Mesenchymal stem cell (in vitro differentiated cells and primary cell): ENCODE results near the gene DDX18.

Source experiments
- DNase-seq: peaks from one replicate; pipeline ENCODE4 v3.0.0-alpha.2; 2013
- H2AFZ ChIP-seq: one replicate; pipeline ENCODE4 v1.6.1; 2013; ENCODE audit warnings: low read depth, mild to moderate bottlenecking, control low read depth, inconsistent platforms, low read length, moderate library complexity
- H2AK5ac ChIP-seq: 2 replicates; pipeline ENCODE4 v1.6.1; 2013; ENCODE audit warnings: low read length, moderate library complexity, mild to moderate bottlenecking, inconsistent platforms; ENCODE audit not compliant: severe bottlenecking
- H2BK120ac ChIP-seq: one replicate; pipeline ENCODE4 v1.6.1; 2013; ENCODE audit warnings: low read depth, mild to moderate bottlenecking, inconsistent platforms, low read length, moderate library complexity
- H2BK12ac ChIP-seq, 2 experiments: one replicate each; pipeline ENCODE4 v1.6.1; 2013; ENCODE audit warnings: inconsistent platforms in 2 of 2, low read length in 2 of 2, mild to moderate bottlenecking in 2 of 2, moderate library complexity in 2 of 2, control low read depth in 1 of 2
- H2BK15ac ChIP-seq: one replicate; pipeline ENCODE4 v1.6.1; 2013; ENCODE audit warnings: mild to moderate bottlenecking, low read depth, inconsistent platforms; ENCODE audit not compliant: poor library complexity, severe bottlenecking
- H2BK5ac ChIP-seq: 2 replicates; pipeline ENCODE4 v1.6.1; 2013; ENCODE audit warnings: low read depth, mild to moderate bottlenecking, low read length, control low read depth, inconsistent platforms; ENCODE audit not compliant: poor library complexity, severe bottlenecking
- H3K14ac ChIP-seq, 2 experiments: one replicate each; pipeline ENCODE4 v1.6.1; 2013; ENCODE audit warnings: inconsistent platforms in 2 of 2, low read length in 2 of 2, control low read depth in 1 of 2, mild to moderate bottlenecking in 1 of 2, moderate library complexity in 1 of 2
- H3K18ac ChIP-seq, 2 experiments: one replicate each; pipeline ENCODE4 v1.6.1; 2013; ENCODE audit warnings: inconsistent platforms in 2 of 2, low read length in 2 of 2, control low read depth in 1 of 2, low read depth in 1 of 2, mild to moderate bottlenecking in 1 of 2
- H3K23ac ChIP-seq, 2 experiments: one replicate each; pipeline ENCODE4 v1.6.1; 2013; ENCODE audit warnings: inconsistent platforms in 2 of 2, low read length in 2 of 2, mild to moderate bottlenecking in 2 of 2, moderate library complexity in 2 of 2, control low read depth in 1 of 2
- H3K27ac ChIP-seq: 2 replicates; pipeline ENCODE4 v1.5.1; 2013; ENCODE audit warnings: mild to moderate bottlenecking, moderate library complexity, low read length, control low read depth, inconsistent platforms; ENCODE audit not compliant: poor library complexity, severe bottlenecking
- H3K27me3 ChIP-seq, 2 experiments: 2 replicates each; pipeline versions ENCODE4 v1.6.1 to v1.7.0; 2013; ENCODE audit warnings: low read length in 2 of 2, mild to moderate bottlenecking in 2 of 2, moderate library complexity in 2 of 2, control low read depth in 1 of 2, inconsistent platforms in 1 of 2; ENCODE audit not compliant: control insufficient read depth in 1 of 2, insufficient read depth in 1 of 2
- H3K36me3 ChIP-seq, 2 experiments: 2 replicates each; pipeline versions ENCODE4 v1.6.1 to v1.7.0; 2013; ENCODE audit warnings: low read length in 2 of 2, control low read depth in 1 of 2, inconsistent platforms in 1 of 2, low read depth in 1 of 2, mild to moderate bottlenecking in 1 of 2; ENCODE audit not compliant: insufficient read depth in 2 of 2, control insufficient read depth in 1 of 2
- H3K4ac ChIP-seq, 2 experiments: one replicate each; pipeline ENCODE4 v1.6.1; 2013; ENCODE audit warnings: inconsistent platforms in 2 of 2, low read length in 2 of 2, mild to moderate bottlenecking in 2 of 2, moderate library complexity in 2 of 2, control low read depth in 1 of 2, low read depth in 1 of 2
- H3K4me1 ChIP-seq: 2 replicates; pipeline ENCODE4 v1.6.1; 2013; ENCODE audit warnings: low read depth, low read length, control low read depth; ENCODE audit not compliant: control insufficient read depth, insufficient read depth
- H3K4me2 ChIP-seq: 2 replicates; pipeline ENCODE4 v1.6.1; 2013; ENCODE audit warnings: low read length, mild to moderate bottlenecking, inconsistent platforms; ENCODE audit not compliant: poor library complexity, severe bottlenecking
- H3K4me3 ChIP-seq, 2 experiments: 2 replicates each; pipeline versions ENCODE4 v1.5.1 to v1.7.0; 2013; ENCODE audit warnings: low read length in 2 of 2, mild to moderate bottlenecking in 2 of 2, control low read depth in 1 of 2, low read depth in 1 of 2; ENCODE audit not compliant: insufficient read depth in 1 of 2
- H3K79me1 ChIP-seq: replicated peaks from 2 replicates; pipeline ENCODE4 v1.6.1; 2013; ENCODE audit warnings: mild to moderate bottlenecking, control low read depth, low read length, inconsistent platforms; ENCODE audit not compliant: poor library complexity, severe bottlenecking
- H3K9ac ChIP-seq: 2 replicates; pipeline ENCODE4 v1.7.0; 2013; ENCODE audit warnings: mild to moderate bottlenecking, low read length, moderate library complexity
- H3K9me3 ChIP-seq: 2 replicates; pipeline ENCODE4 v1.7.0; 2013; ENCODE audit warnings: mild to moderate bottlenecking, low read length; ENCODE audit not compliant: control insufficient read depth
- H4K8ac ChIP-seq: one replicate; pipeline ENCODE4 v1.6.1; 2013; ENCODE audit warnings: inconsistent platforms, mild to moderate bottlenecking, low read length, moderate library complexity
- H4K91ac ChIP-seq: one replicate; pipeline ENCODE4 v1.6.1; 2013; ENCODE audit warnings: mild to moderate bottlenecking, low read length, inconsistent platforms
- WGBS: methylation state at CpG from one replicate; pipeline ENCODE4 v1.1.7; 2013; ENCODE audit warnings: mixed read lengths; 5-methylcytosine and 5-hydroxymethylcytosine counted together

DDX18 gene

GRCh38 chr2:117856415-117857210 is 42.1 kb downstream of the DDX18 start:
- no peak overlapping the region for H2BK15ac ChIP-seq
- peak; percentile 85 for DNase-seq
- peak overlapping the region; percentile 92 for H3K27ac ChIP-seq
- H3K9ac ChIP-seq = peak overlapping the region; percentile 30
- no peak overlapping the region for H2BK120ac ChIP-seq
- no peak overlapping the region for H3K4me3 ChIP-seq
- H3K23ac ChIP-seq = no peak overlapping the region
- peak overlapping the region in 1 of 2 experiments; percentile 29 for H2BK12ac ChIP-seq
- peak overlapping the region; percentile 2 for H2BK5ac ChIP-seq
- no peaks in the 10 kb centered on the region for H3K9me3 ChIP-seq
- no peak overlapping the region for H3K4me2 ChIP-seq
- H2AK5ac ChIP-seq = no peak overlapping the region
- no peak overlapping the region for H4K91ac ChIP-seq
- no peaks in the 10 kb centered on the region for H3K36me3 ChIP-seq
- peaks cover 8% of the 10 kb centered on the region for H3K4me1 ChIP-seq
- no peak overlapping the region for H3K14ac ChIP-seq
- H3K79me1 ChIP-seq = no peaks in the 10 kb centered on the region
- WGBS = 10% methylated on average over 4 of the region's 4 CpGs
- H3K18ac ChIP-seq = peak overlapping the region in 1 of 2 experiments; percentile 55
- no peak overlapping the region for H2AFZ ChIP-seq
- H3K27me3 ChIP-seq = peaks cover 0 to 14% of the 10 kb centered on the region in 2 experiments
- H3K4ac ChIP-seq = no peak overlapping the region
- H4K8ac ChIP-seq = no peak overlapping the region

GRCh38 chr2:117858336-117858735 is 43.8 kb downstream of the DDX18 start:
- WGBS = 93% methylated on average over 17 of the region's 17 CpGs
- H2BK12ac ChIP-seq = peak overlapping the region in 1 of 2 experiments; percentile 50
- no peaks in the 10 kb centered on the region for H3K36me3 ChIP-seq
- no peak overlapping the region for H3K4me3 ChIP-seq
- peak overlapping the region; percentile 75 for H2BK15ac ChIP-seq
- H4K8ac ChIP-seq = no peak overlapping the region
- H3K27ac ChIP-seq = no peak overlapping the region
- H2BK5ac ChIP-seq = no peak overlapping the region
- no peak overlapping the region for H3K23ac ChIP-seq
- H3K4me1 ChIP-seq = peaks cover 10% of the 10 kb centered on the region
- no peak overlapping the region for H3K4me2 ChIP-seq
- no peak overlapping the region for H3K18ac ChIP-seq
- no peaks in the 10 kb centered on the region for H3K9me3 ChIP-seq
- peaks cover 0 to 12% of the 10 kb centered on the region in 2 experiments for H3K27me3 ChIP-seq
- H2BK120ac ChIP-seq = no peak overlapping the region
- no peak overlapping the region for H2AFZ ChIP-seq
- no peak overlapping the region for H3K9ac ChIP-seq
- no peaks in the 10 kb centered on the region for H3K79me1 ChIP-seq
- no peak for DNase-seq
- no peak overlapping the region for H3K14ac ChIP-seq
- no peak overlapping the region for H2AK5ac ChIP-seq
- H4K91ac ChIP-seq = no peak overlapping the region
- no peak overlapping the region for H3K4ac ChIP-seq

- Histone ChIP-seq H4K91ac (no peak overlapping the region), H3K4me1 (peaks cover 10% of the 10 kb centered on the region), H3K14ac (peak overlapping the region in 1 of 2 experiments; percentile 32), H3K4ac (no peak overlapping the region), H2AK5ac (no peak overlapping the region), H3K4me2 (no peak overlapping the region), H2BK15ac (peak overlapping the region; percentile 62), H3K4me3 (no peak overlapping the region), H2BK5ac (no peak overlapping the region), H2BK12ac (peak overlapping the region in 1 of 2 experiments; percentile 50), H3K23ac (peak overlapping the region in 1 of 2 experiments; percentile 37), H3K79me1 (no peaks in the 10 kb centered on the region), H2AFZ (no peak overlapping the region), H3K36me3 (no peaks in the 10 kb centered on the region), H4K8ac (no peak overlapping the region), H3K18ac (peak overlapping the region in 1 of 2 experiments; percentile 14), H3K9me3 (no peaks in the 10 kb centered on the region), H3K27me3 (peaks cover 0 to 12% of the 10 kb centered on the region in 2 experiments), H2BK120ac (no peak overlapping the region), H3K9ac (no peak overlapping the region), H3K27ac (no peak overlapping the region)
- no peak for DNase-seq
- 54% methylated on average over 38 of the region's 41 CpGs for WGBS
These were observed 44.5 kb downstream of the DDX18 start for GRCh38 chr2:117858892-117859531.

GRCh38 chr2:117859532-117859911 is 45.0 kb downstream of the DDX18 start:
- peaks cover 10% of the 10 kb centered on the region for H3K4me1 ChIP-seq
- H4K8ac ChIP-seq = no peak overlapping the region
- H3K9ac ChIP-seq = no peak overlapping the region
- H2BK12ac ChIP-seq = no peak overlapping the region
- no peak overlapping the region for H3K4ac ChIP-seq
- peak overlapping the region; percentile 8 to 59 for H3K4me3 ChIP-seq
- no peaks in the 10 kb centered on the region for H3K9me3 ChIP-seq
- no peak overlapping the region for H3K23ac ChIP-seq
- peak overlapping the region in 1 of 2 experiments; percentile 30 for H3K18ac ChIP-seq
- H2AFZ ChIP-seq = no peak overlapping the region
- no peaks in the 10 kb centered on the region for H3K79me1 ChIP-seq
- peaks cover 0 to 12% of the 10 kb centered on the region in 2 experiments for H3K27me3 ChIP-seq
- no peak overlapping the region for H3K14ac ChIP-seq
- no peak overlapping the region for H2BK15ac ChIP-seq
- H3K27ac ChIP-seq = no peak overlapping the region
- no peak overlapping the region for H3K4me2 ChIP-seq
- no peak for DNase-seq
- no peak overlapping the region for H2BK5ac ChIP-seq
- 92% methylated on average over 40 of the region's 44 CpGs for WGBS
- no peak overlapping the region for H2BK120ac ChIP-seq
- H4K91ac ChIP-seq = no peak overlapping the region
- no peaks in the 10 kb centered on the region for H3K36me3 ChIP-seq
- H2AK5ac ChIP-seq = no peak overlapping the region
